ENCODE data around the gene PAN2. TPM values are rescaled to one million over a fixed set of nuclear protein-coding genes. Genes with fewer than 3 reads are reported as not detected.

Gene PAN2
- total RNA-seq, 2 experiments from 2014 or later: 48.7 to 72.5 TPM

- ATAC-seq (no peak), DNase-seq (no peak)
- Mint-ChIP-seq H3K27ac (peak overlapping the region; percentile 68), H3K4me1 (peaks cover 19% of the 10 kb centered on the region), H3K9me3 (ENCODE audit: low read depth) (no peaks in the 10 kb centered on the region), H3K27me3 (no peaks in the 10 kb centered on the region), H3K4me3 (peak overlapping the region; percentile 85), H3K36me3 (peaks cover 5% of the 10 kb centered on the region)
- CTCF ChIA-PET: interaction anchor here (1.2 to 6.0 kb wide), 12 partner anchors 10 to 201 kb away, joined by 3 to 45 read pairs (median 10); partner anchors contain the start of genes ANKRD52, RNF41, SMARCC2 and SPRYD4
Observed at GRCh38 chr12:56267443-56268071, 66.2 kb downstream of the PAN2 start.

- ATAC-seq: peak; percentile 94
- H3K36me3 Mint-ChIP-seq: peaks cover 3% of the 10 kb centered on the region
- peak within 1 kb of the TSS; percentile 85 for H3K4me3 Mint-ChIP-seq
- peaks cover 19% of the 10 kb centered on the region for H3K4me1 Mint-ChIP-seq
- H3K9me3 Mint-ChIP-seq (ENCODE audit: low read depth): no peaks in the 10 kb centered on the region
- peak within 1 kb of the TSS; percentile 89 for H3K27ac Mint-ChIP-seq
- CTCF ChIA-PET: interaction anchor here (0.5 to 6.0 kb wide), 18 partner anchors 9 to 1871 kb away, joined by 3 to 45 read pairs (median 6); partner anchors contain the start of genes ANKRD52, RNF41, SMARCC2 and SPRYD4
- peak; percentile 93 for DNase-seq
- no peaks in the 10 kb centered on the region for H3K27me3 Mint-ChIP-seq
Observed at GRCh38 chr12:56266693-56267442, 66.9 kb downstream of the PAN2 start, which contains the start of gene COQ10A. Gene COQ10A (plus strand): TSS chr12:56266942. CDS start chr12:56267119, 177 bp downstream.

Other genes starting within 250 kb of the PAN2 start
- 100 to 1,000 TPM; 293 to 364 TPM for gene PA2G4, start 229.4 kb downstream of the PAN2 start, total RNA-seq
- 1,000 to 10,000 TPM; 3,748 to 4,271 TPM for gene RPL41, start 217.4 kb downstream of the PAN2 start, total RNA-seq
- 10 to 100 TPM; 10.3 to 11.7 TPM for gene ZC3H10, start 215.7 kb downstream of the PAN2 start, total RNA-seq
- gene ESYT1, start 205.7 kb downstream of the PAN2 start, total RNA-seq: 100 to 1,000 TPM; 225 to 241 TPM
- 10 to 100 TPM; 67.6 to 85.2 TPM for gene MYL6B, start 181.4 kb downstream of the PAN2 start, total RNA-seq
- gene MYL6, start 175.6 kb downstream of the PAN2 start, total RNA-seq: 1,000 to 10,000 TPM; 1,307 to 1,412 TPM
- 100 to 1,000 TPM; 147 to 150 TPM for gene SMARCC2, start 144.5 kb downstream of the PAN2 start, total RNA-seq
- gene RNF41, start 112.1 kb downstream of the PAN2 start, total RNA-seq: 10 to 100 TPM; 28.2 to 34.2 TPM
- 10 to 100 TPM; 62.8 to 80.6 TPM for gene NABP2, start 109.7 kb downstream of the PAN2 start, total RNA-seq
- gene SLC39A5, start 103.9 kb downstream of the PAN2 start, total RNA-seq: under 1 TPM; 0.87 to 0.96 TPM
- gene ANKRD52, start 75.6 kb downstream of the PAN2 start, total RNA-seq: 10 to 100 TPM; 66.9 to 68.3 TPM
- 10 to 100 TPM; 16.0 to 17.4 TPM for gene COQ10A, start 67.1 kb downstream of the PAN2 start, total RNA-seq
- gene CS, start 33.7 kb downstream of the PAN2 start, total RNA-seq: 100 to 1,000 TPM; 174 to 242 TPM
- gene CNPY2, start 18.0 kb downstream of the PAN2 start, total RNA-seq: 100 to 1,000 TPM; 110 to 161 TPM
- 10 to 100 TPM in 1 of 2 experiments, 1 to 10 TPM in 1; 2.9 to 12.4 TPM for gene IL23A, start 4.9 kb upstream of the PAN2 start, total RNA-seq
- gene STAT2, start 26.1 kb upstream of the PAN2 start, total RNA-seq: 100 to 1,000 TPM; 178 to 308 TPM
- not detected for gene APOF, start 28.9 kb upstream of the PAN2 start, total RNA-seq
- gene TIMELESS, start 115.4 kb upstream of the PAN2 start, total RNA-seq: 10 to 100 TPM; 64.1 to 65.8 TPM
- gene MIP, start 120.7 kb upstream of the PAN2 start, total RNA-seq: not detected
- gene SPRYD4, start 134.6 kb upstream of the PAN2 start, total RNA-seq: 1 to 10 TPM; 3.4 to 3.7 TPM
- 1 to 10 TPM; 1.1 to 1.4 TPM for gene GLS2, start 154.2 kb upstream of the PAN2 start, total RNA-seq
- 1 to 10 TPM; 9.3 to 10.0 TPM for gene RBMS2, start 187.8 kb upstream of the PAN2 start, total RNA-seq

Measured in activated CD8-positive, alpha-beta memory T cell treated with anti-CD3 and anti-CD28 coated beads, Interleukin-2, amount 10 ng/mL, durations not matched to agents 7 days and 5 days (primary cell).